ENCODE results near the gene KCNIP2.

DNA sequence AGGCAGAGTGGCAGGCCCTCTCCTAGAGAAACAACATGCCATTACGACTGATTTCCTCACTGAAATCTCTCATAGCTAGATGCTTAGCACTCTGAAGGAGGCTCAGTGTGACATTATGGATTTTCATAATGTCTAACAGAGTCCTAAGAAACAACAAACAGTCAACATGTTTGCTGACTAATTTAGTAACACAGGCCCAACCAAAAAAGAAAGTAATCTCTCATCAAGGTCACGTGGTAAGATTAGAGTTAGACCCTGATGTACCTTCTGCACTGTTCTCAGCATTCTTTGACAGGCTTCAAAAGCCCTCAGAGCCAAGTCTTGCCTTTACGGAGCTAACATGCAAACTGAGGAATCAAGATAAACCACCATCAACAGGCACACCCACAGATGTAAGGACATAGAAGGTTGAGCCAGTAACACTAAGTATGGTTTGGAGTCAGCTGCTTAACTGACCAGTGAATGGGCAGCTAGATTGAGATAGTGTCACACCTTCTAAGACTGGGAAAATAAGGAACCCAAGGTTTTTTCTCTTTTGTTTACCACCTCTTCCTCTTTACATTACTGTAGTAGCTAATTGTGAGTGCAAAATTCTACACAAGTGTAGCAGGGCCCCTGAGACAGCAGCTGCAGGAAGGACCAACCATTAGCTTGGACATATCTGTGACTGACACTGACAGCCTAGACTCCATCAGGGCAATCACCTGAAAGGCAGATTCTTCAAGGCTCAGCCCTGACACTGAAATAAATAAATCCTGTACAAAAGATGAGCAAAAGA, 15.3 kb upstream of the KCNIP2 start:
- TF ChIP-seq CTCF (IDR thresholded peaks at IDR 0.05; ENCODE audit: low read depth, low read length) (no peak), EZH2phosphoT487 (IDR thresholded peaks at IDR 0.05; ENCODE audit: low read depth) (no peak)

All from OCI-LY3 (cell line).